Measurements from ENCODE around the gene RAPGEF5. TPM values are rescaled to one million over a fixed set of nuclear protein-coding genes. Genes with fewer than 3 reads are reported as not detected.
A peak's percentile ranks its signal among the peaks of the same experiment; 100 is the strongest.

RAPGEF5 gene
- polyA plus RNA-seq, 4 donors: 5.4 to 33.4 (median 10.1) TPM

GRCh38 chr7:22386865-22387264, 29.9 kb upstream of the RAPGEF5 start:
- FAIRE-seq (no peak), DNase-seq (no peak)
- H3K27ac ChIP-seq (ENCODE audit: low read depth in 1 of 3, low read length in 2 of 3): no peak overlapping the region
- H3K4me1 ChIP-seq (ENCODE audit: control insufficient read depth in 3 of 3, insufficient read depth in 2 of 3, low read depth in 1 of 3, low read length in 2 of 3): no peaks in the 10 kb centered on the region
- no peaks in the 10 kb centered on the region for H3K36me3 ChIP-seq (ENCODE audit: control insufficient read depth in 3 of 3, insufficient read depth in 2 of 3, low read depth in 1 of 3, low read length in 3 of 3)
- H3K27me3 ChIP-seq (ENCODE audit: control insufficient read depth in 3 of 3, insufficient read depth in 3 of 3, low read length in 3 of 3): no peaks in the 10 kb centered on the region
- no peaks in the 10 kb centered on the region for H3K9me3 ChIP-seq (ENCODE audit: control insufficient read depth in 2 of 2, insufficient read depth in 1 of 2, low read depth in 1 of 2, low read length in 1 of 2)
- no peak overlapping the region for H3K4me3 ChIP-seq (ENCODE audit: low read depth in 1 of 3, low read length in 3 of 3)
- WGBS, 3 donors: 77 to 90% (median 86%) methylated on average over 1 of the region's 1 CpG

GRCh38 chr7:22386206-22386858, 29.4 kb upstream of the RAPGEF5 start:
- H3K36me3 ChIP-seq (ENCODE audit: control insufficient read depth in 3 of 3, insufficient read depth in 2 of 3, low read depth in 1 of 3, low read length in 3 of 3): no peaks in the 10 kb centered on the region
- H3K4me1 ChIP-seq (ENCODE audit: control insufficient read depth in 3 of 3, insufficient read depth in 2 of 3, low read depth in 1 of 3, low read length in 2 of 3): no peaks in the 10 kb centered on the region
- no peak overlapping the region for H3K4me3 ChIP-seq (ENCODE audit: low read depth in 1 of 3, low read length in 3 of 3)
- FAIRE-seq (no peak), DNase-seq (no peak)
- no peak overlapping the region for H3K27ac ChIP-seq (ENCODE audit: low read depth in 1 of 3, low read length in 2 of 3)
- no peaks in the 10 kb centered on the region for H3K27me3 ChIP-seq (ENCODE audit: control insufficient read depth in 3 of 3, insufficient read depth in 3 of 3, low read length in 3 of 3)
- no peaks in the 10 kb centered on the region for H3K9me3 ChIP-seq (ENCODE audit: control insufficient read depth in 2 of 2, insufficient read depth in 1 of 2, low read depth in 1 of 2, low read length in 1 of 2)
- 95 to 100% (median 96%) methylated on average over 2 of the region's 2 CpGs for WGBS, 3 donors

- DNase-seq: no peak
- Histone ChIP-seq H3K4me3 (ENCODE audit: low read depth in 1 of 3, low read length in 3 of 3) (no peak overlapping the region), H3K27me3 (ENCODE audit: control insufficient read depth in 3 of 3, insufficient read depth in 3 of 3, low read length in 3 of 3) (no peaks in the 10 kb centered on the region), H3K36me3 (ENCODE audit: control insufficient read depth in 3 of 3, insufficient read depth in 2 of 3, low read depth in 1 of 3, low read length in 3 of 3) (no peaks in the 10 kb centered on the region), H3K4me1 (ENCODE audit: control insufficient read depth in 3 of 3, insufficient read depth in 2 of 3, low read depth in 1 of 3, low read length in 2 of 3) (no peaks in the 10 kb centered on the region), H3K27ac (ENCODE audit: low read depth in 1 of 3, low read length in 2 of 3) (no peak overlapping the region), H3K9me3 (ENCODE audit: control insufficient read depth in 2 of 2, insufficient read depth in 1 of 2, low read depth in 1 of 2, low read length in 1 of 2) (no peaks in the 10 kb centered on the region)
- no peak for FAIRE-seq
- whole genome bisulfite sequencing, 3 donors: 83 to 87% (median 85%) methylated on average over 4 of the region's 4 CpGs
These were observed 28.4 kb upstream of the RAPGEF5 start for GRCh38 chr7:22385326-22385725.

GRCh38 chr7:22380333-22380732, 23.4 kb upstream of the RAPGEF5 start:
- FAIRE-seq (no peak), DNase-seq (no peak)
- Histone ChIP-seq H3K36me3 (ENCODE audit: control insufficient read depth in 3 of 3, insufficient read depth in 2 of 3, low read depth in 1 of 3, low read length in 3 of 3) (no peaks in the 10 kb centered on the region), H3K27me3 (ENCODE audit: control insufficient read depth in 3 of 3, insufficient read depth in 3 of 3, low read length in 3 of 3) (no peaks in the 10 kb centered on the region), H3K9me3 (ENCODE audit: control insufficient read depth in 2 of 2, insufficient read depth in 1 of 2, low read depth in 1 of 2, low read length in 1 of 2) (no peaks in the 10 kb centered on the region), H3K27ac (ENCODE audit: low read depth in 1 of 3, low read length in 2 of 3) (no peak overlapping the region), H3K4me1 (ENCODE audit: control insufficient read depth in 3 of 3, insufficient read depth in 2 of 3, low read depth in 1 of 3, low read length in 2 of 3) (peaks cover 0 to 12% (median 0%) of the 10 kb centered on the region in 3 donors), H3K4me3 (ENCODE audit: low read depth in 1 of 3, low read length in 3 of 3) (no peak overlapping the region)
- 94 to 98% (median 97%) methylated on average over 2 of the region's 2 CpGs for WGBS, 3 donors

GRCh38 chr7:22378199-22378980, 21.4 kb upstream of the RAPGEF5 start:
- H3K9me3 ChIP-seq (ENCODE audit: control insufficient read depth in 2 of 2, insufficient read depth in 1 of 2, low read depth in 1 of 2, low read length in 1 of 2): no peaks in the 10 kb centered on the region
- DNase-seq (peak; percentile 17 to 57), FAIRE-seq (no peak)
- H3K4me3 ChIP-seq (ENCODE audit: low read depth in 1 of 3, low read length in 3 of 3): no peak overlapping the region
- 48 to 56% (median 53%) methylated on average over 7 of the region's 7 CpGs for WGBS, 3 donors
- H3K36me3 ChIP-seq (ENCODE audit: control insufficient read depth in 3 of 3, insufficient read depth in 2 of 3, low read depth in 1 of 3, low read length in 3 of 3): no peaks in the 10 kb centered on the region
- H3K27ac ChIP-seq (ENCODE audit: low read depth in 1 of 3, low read length in 2 of 3): peak overlapping the region in 1 of 3 donors; percentile 6
- peaks cover 0 to 12% (median 0%) of the 10 kb centered on the region in 3 donors for H3K4me1 ChIP-seq (ENCODE audit: control insufficient read depth in 3 of 3, insufficient read depth in 2 of 3, low read depth in 1 of 3, low read length in 2 of 3)
- no peaks in the 10 kb centered on the region for H3K27me3 ChIP-seq (ENCODE audit: control insufficient read depth in 3 of 3, insufficient read depth in 3 of 3, low read length in 3 of 3)

GRCh38 chr7:22377703-22378102, 20.7 kb upstream of the RAPGEF5 start:
- no peak for FAIRE-seq
- H3K27me3 ChIP-seq (ENCODE audit: control insufficient read depth in 3 of 3, insufficient read depth in 3 of 3, low read length in 3 of 3): no peaks in the 10 kb centered on the region
- no peak overlapping the region for H3K4me3 ChIP-seq (ENCODE audit: low read depth in 1 of 3, low read length in 3 of 3)
- 64 to 88% (median 83%) methylated on average over 2 of the region's 2 CpGs for WGBS, 3 donors
- DNase-seq: no peak
- no peaks in the 10 kb centered on the region for H3K36me3 ChIP-seq (ENCODE audit: control insufficient read depth in 3 of 3, insufficient read depth in 2 of 3, low read depth in 1 of 3, low read length in 3 of 3)
- H3K4me1 ChIP-seq (ENCODE audit: control insufficient read depth in 3 of 3, insufficient read depth in 2 of 3, low read depth in 1 of 3, low read length in 2 of 3): peaks cover 0 to 18% (median 0%) of the 10 kb centered on the region in 3 donors
- H3K9me3 ChIP-seq (ENCODE audit: control insufficient read depth in 2 of 2, insufficient read depth in 1 of 2, low read depth in 1 of 2, low read length in 1 of 2): no peaks in the 10 kb centered on the region
- H3K27ac ChIP-seq (ENCODE audit: low read depth in 1 of 3, low read length in 2 of 3): peak overlapping the region in 1 of 3 donors; percentile 6

- Histone ChIP-seq H3K9me3 (ENCODE audit: control insufficient read depth in 2 of 2, insufficient read depth in 1 of 2, low read depth in 1 of 2, low read length in 1 of 2) (no peaks in the 10 kb centered on the region), H3K4me3 (ENCODE audit: low read depth in 1 of 3, low read length in 3 of 3) (no peak overlapping the region), H3K27ac (ENCODE audit: low read depth in 1 of 3, low read length in 2 of 3) (no peak overlapping the region), H3K4me1 (ENCODE audit: control insufficient read depth in 3 of 3, insufficient read depth in 2 of 3, low read depth in 1 of 3, low read length in 2 of 3) (peaks cover 0 to 18% (median 0%) of the 10 kb centered on the region in 3 donors), H3K36me3 (ENCODE audit: control insufficient read depth in 3 of 3, insufficient read depth in 2 of 3, low read depth in 1 of 3, low read length in 3 of 3) (no peaks in the 10 kb centered on the region), H3K27me3 (ENCODE audit: control insufficient read depth in 3 of 3, insufficient read depth in 3 of 3, low read length in 3 of 3) (no peaks in the 10 kb centered on the region)
- no peak for DNase-seq
- FAIRE-seq: no peak
- 85 to 92% (median 88%) methylated on average over 2 of the region's 2 CpGs for WGBS, 3 donors
These were observed 18.6 kb upstream of the RAPGEF5 start for GRCh38 chr7:22375359-22376048.

GRCh38 chr7:22373911-22374310, 17.0 kb upstream of the RAPGEF5 start:
- WGBS, 3 donors: 52 to 67% (median 59%) methylated on average over 2 of the region's 2 CpGs
- Histone ChIP-seq H3K4me3 (ENCODE audit: low read depth in 1 of 3, low read length in 3 of 3) (no peak overlapping the region), H3K4me1 (ENCODE audit: control insufficient read depth in 3 of 3, insufficient read depth in 2 of 3, low read depth in 1 of 3, low read length in 2 of 3) (peaks cover 0 to 18% (median 0%) of the 10 kb centered on the region in 3 donors), H3K36me3 (ENCODE audit: control insufficient read depth in 3 of 3, insufficient read depth in 2 of 3, low read depth in 1 of 3, low read length in 3 of 3) (no peaks in the 10 kb centered on the region), H3K27me3 (ENCODE audit: control insufficient read depth in 3 of 3, insufficient read depth in 3 of 3, low read length in 3 of 3) (no peaks in the 10 kb centered on the region), H3K27ac (ENCODE audit: low read depth in 1 of 3, low read length in 2 of 3) (no peak overlapping the region), H3K9me3 (ENCODE audit: control insufficient read depth in 2 of 2, insufficient read depth in 1 of 2, low read depth in 1 of 2, low read length in 1 of 2) (no peaks in the 10 kb centered on the region)
- FAIRE-seq: no peak
- DNase-seq: no peak

All from small intestine (tissue), 7 donors.